GM19467 (cell line): ENCODE results near the gene SLC16A2.

Source experiments
- ATAC-seq: cut with Tn5 transposase; IDR thresholded peaks from one replicate; pipeline ENCODE4 v1.9.1; 2021; ENCODE audit warnings: mild to moderate bottlenecking, moderate library complexity; ENCODE audit not compliant: unreplicated experiment

SLC16A2 gene

GRCh38 chrX:74535408-74536151 lies 114.3 kb downstream of the SLC16A2 start:
- peak; percentile 32 for ATAC-seq

- ATAC-seq, result peak; percentile 62
Measured at GRCh38 chrX:74536152-74536831, 115.0 kb downstream of the SLC16A2 start.

- peak; percentile 7 for ATAC-seq
Measured at GRCh38 chrX:74536832-74537371, 115.6 kb downstream of the SLC16A2 start.

GRCh38 chrX:74540635-74541249 lies 119.4 kb downstream of the SLC16A2 start:
- no peak for ATAC-seq

GRCh38 chrX:74545880-74546523 lies 124.7 kb downstream of the SLC16A2 start:
- no peak for ATAC-seq

GRCh38 chrX:74546984-74547383 lies 125.7 kb downstream of the SLC16A2 start:
- no peak for ATAC-seq

GRCh38 chrX:74550295-74550802 lies 129.1 kb downstream of the SLC16A2 start:
- peak; percentile 70 for ATAC-seq

- ATAC-seq, result no peak
Measured at GRCh38 chrX:74551934-74552333, 130.6 kb downstream of the SLC16A2 start.

GRCh38 chrX:74557378-74557777 lies 136.1 kb downstream of the SLC16A2 start:
- no peak for ATAC-seq

- no peak for ATAC-seq
Measured at GRCh38 chrX:74578137-74578536, 156.8 kb downstream of the SLC16A2 start.

GRCh38 chrX:74579597-74580198 lies 158.4 kb downstream of the SLC16A2 start:
- ATAC-seq, result no peak
